HepG2 (cell line): ENCODE data around the gene JSRP1. TPM values are rescaled to one million over a fixed set of nuclear protein-coding genes. Genes with fewer than 3 reads are reported as not detected.
A peak's percentile ranks its signal among the peaks of the same experiment; 100 is the strongest.

Source experiments
- ADNP ChIP-seq: sonication (generic); formaldehyde crosslinking; IDR thresholded peaks from 2 replicates; pipeline ENCODE4 v1.4.0; 2020; ENCODE audit warnings: missing genetic modification reagents
- CENPX ChIP-seq: sonication (generic); formaldehyde crosslinking; IDR thresholded peaks from 2 replicates; pipeline ENCODE4 v1.9.0; 2021; ENCODE audit warnings: mild to moderate bottlenecking, missing genetic modification reagents, moderate library complexity
- EEA1 ChIP-seq: sonication (generic); formaldehyde crosslinking; IDR thresholded peaks from 2 replicates; pipeline ENCODE4 v1.5.1; 2020; ENCODE audit warnings: mild to moderate bottlenecking, missing genetic modification reagents, borderline replicate concordance
- FOXK1 ChIP-seq: sonication (generic); formaldehyde crosslinking; IDR thresholded peaks from 2 replicates; pipeline ENCODE4 v1.4.0; 2020; ENCODE audit warnings: low read depth, missing genetic modification reagents, borderline replicate concordance
- HNF4G ChIP-seq, 2 experiments: sonication (generic) in 1 of 2; formaldehyde crosslinking in 1 of 2; IDR thresholded peaks; 2 replicates each; pipeline versions ENCODE4 v1.4.0 to v1.6.1; 2011 to 2020; ENCODE audit warnings: borderline replicate concordance in 2 of 2, low read depth in 2 of 2, mild to moderate bottlenecking in 2 of 2, low read length in 1 of 2, missing genetic modification reagents in 1 of 2, moderate library complexity in 1 of 2
- MATR3 ChIP-seq: sonication (generic); formaldehyde crosslinking; IDR thresholded peaks from 2 replicates; pipeline ENCODE4 v1.4.0; 2020; ENCODE audit warnings: missing genetic modification reagents
- MBNL3 ChIP-seq: fragments of 250-450 bp; sonication (Bioruptor Pico); conservative IDR thresholded peaks from 2 replicates; pipeline ENCODE4 v1.8.0; 2022; ENCODE audit warnings: mild to moderate bottlenecking, inconsistent platforms
- SNAPC4 ChIP-seq: sonication (generic); formaldehyde crosslinking; IDR thresholded peaks from 2 replicates; pipeline ENCODE4 v1.4.0; 2020; ENCODE audit warnings: mild to moderate bottlenecking, missing genetic modification reagents
- TEAD2 ChIP-seq: sonication (generic); formaldehyde crosslinking; IDR thresholded peaks from 2 replicates; pipeline ENCODE4 v1.9.0; 2021; ENCODE audit warnings: missing genetic modification reagents
- TFDP2 ChIP-seq: sonication (generic); formaldehyde crosslinking; IDR thresholded peaks from 2 replicates; pipeline ENCODE4 v1.4.0; 2020; ENCODE audit warnings: missing genetic modification reagents
- ZNF503 ChIP-seq: sonication (generic); formaldehyde crosslinking; IDR thresholded peaks from 2 replicates; pipeline ENCODE4 v1.4.0; 2020; ENCODE audit warnings: missing genetic modification reagents
- ZNF550 ChIP-seq: sonication (generic); formaldehyde crosslinking; IDR thresholded peaks from 2 replicates; pipeline ENCODE4 v1.4.0; 2020; ENCODE audit warnings: mild to moderate bottlenecking, missing genetic modification reagents, borderline replicate concordance
- ZNF572 ChIP-seq: sonication (generic); formaldehyde crosslinking; IDR thresholded peaks from 2 replicates; pipeline ENCODE4 v1.5.1; 2020; ENCODE audit warnings: mild to moderate bottlenecking, missing genetic modification reagents
- ZNF574 ChIP-seq: sonication (generic); formaldehyde crosslinking; IDR thresholded peaks from 2 replicates; pipeline ENCODE4 v1.4.0; 2020; ENCODE audit warnings: missing genetic modification reagents
- ZNF724P ChIP-seq: sonication (generic); formaldehyde crosslinking; IDR thresholded peaks from 2 replicates; pipeline ENCODE4 v1.8.0; 2022; ENCODE audit warnings: missing genetic modification reagents, borderline replicate concordance
- ZNF891 ChIP-seq: sonication (generic); formaldehyde crosslinking; IDR thresholded peaks from 2 replicates; pipeline ENCODE4 v1.5.0; 2020; ENCODE audit warnings: mild to moderate bottlenecking, missing genetic modification reagents
- polyA plus RNA-seq, 8 experiments: library from polyadenylated mRNA; depleted of rRNA in 3 of 8; stranded (reverse) in 7 of 8; unstranded in 1 of 8; fragments of >200 nt; fragmentation: Illumina TruSeq in 4 of 8; extraction: Trizol in 4 of 8; gene quantifications; 2 replicates each; pipeline versions ENCODE4 v1.2.1 to v1.2.3, GENCODE V29; 2011 to 2016; ENCODE audit warnings: low read depth in 4 of 8, missing spikeins in 1 of 8, mixed read lengths in 1 of 8; ENCODE audit not compliant: insufficient read depth in 1 of 8
- total RNA-seq, 5 experiments: library from RNA; depleted of rRNA; stranded (reverse); fragments of >200 nt; fragmentation: Illumina TruSeq; extraction: Trizol; gene quantifications; 2 replicates each; pipeline ENCODE4 v1.2.3, GENCODE V29; 2016; ENCODE audit warnings: low read depth in 1 of 5

Gene JSRP1
- total and polyA plus RNA-seq, 2 of the 13 experiments (the other 11 are each of a cell fraction or from before 2014, with no cell fraction given): 0.16 to 0.38 TPM

GRCh38 chr19:2236314-2237050 lies 19.7 kb downstream of the JSRP1 start, which contains the start of the genes PLEKHJ1 and SF3A2 (continued):
- peak; percentile 89 for TF ChIP-seq ZNF574 (CRISPR knock-in tag)
- 0 out of 2 replicates have a peak, but pooled peaks have one; percentile 12 for TF ChIP-seq ADNP (CRISPR knock-in tag)
- no peak for TF ChIP-seq MBNL3 (CRISPR knock-in tag)
- TF ChIP-seq HNF4G (IDR thresholded peaks at IDR 0.05; ENCODE audit: borderline replicate concordance, low read depth, low read length): no peak
- TF ChIP-seq HNF4G (CRISPR knock-in tag; IDR thresholded peaks at IDR 0.05; ENCODE audit: borderline replicate concordance, low read depth): peak; percentile 14; the same call in 1 of the 2 replicates
- peak; percentile 85; the same call in 1 of the 2 replicates for TF ChIP-seq SNAPC4 (CRISPR knock-in tag)
- TF ChIP-seq ZNF572 (CRISPR knock-in tag): no peak; the same call in 1 of the 2 replicates
- TF ChIP-seq ZNF724P (CRISPR knock-in tag): peak; percentile 96
- no peak; the same call in 1 of the 2 replicates for TF ChIP-seq ZNF550
- peak; percentile 64 for TF ChIP-seq ZNF503 (CRISPR knock-in tag)
- peak; percentile 77; the same call in 1 of the 2 replicates for TF ChIP-seq TEAD2 (CRISPR knock-in tag)
- peak; percentile 90 for TF ChIP-seq ZNF891
- peak; percentile 99 for TF ChIP-seq TFDP2
- no peak for TF ChIP-seq MATR3 (CRISPR knock-in tag)
- TF ChIP-seq CENPX (CRISPR knock-in tag): no peak
- TF ChIP-seq FOXK1: no peak; the same call in none of the 2 replicates
- peak; percentile 88; the same call in 1 of the 2 replicates for TF ChIP-seq EEA1 (CRISPR knock-in tag)
